Panc1 (cell line): ENCODE results near the gene DAD1. TPM values are rescaled to one million over a fixed set of nuclear protein-coding genes. Genes with fewer than 3 reads are reported as not detected.

Source experiments
- ATAC-seq: fragments of 200-7000 bp; cut with Tn5 transposase; 2 replicates; pipeline ENCODE4 v1.9.1; 2020; ENCODE audit warnings: mild to moderate bottlenecking, moderate library complexity
- BruUV-seq: library from RNA; stranded (reverse); fragments of 400-500 nt; replicated peaks from 2 replicates; lab custom pipeline; 2021; lab: Mats Ljungman, UMichigan
- CTCF ChIA-PET: fragments of 300-600 bp; sonication (Branson Sonifier 250); formaldehyde crosslinking; loops from one replicate; lab custom pipeline; 2022; ENCODE audit warnings: antibody characterized with exemption; lab: Charles Lee
- POLR2A ChIA-PET: fragments of 300-600 bp; sonication (Branson Sonifier 250); formaldehyde crosslinking; loops from one replicate; lab custom pipeline; 2022; ENCODE audit warnings: antibody characterized with exemption; lab: Charles Lee
- DNase-seq: peaks from one replicate; pipeline ENCODE4 v3.0.0-alpha.2; 2010; ENCODE audit warnings: low read depth, low spot score
- H3K27ac ChIP-seq: 2 replicates; pipeline ENCODE4 v1.5.1; 2011; ENCODE audit warnings: mild to moderate bottlenecking, low read length, inconsistent platforms
- H3K27me3 ChIP-seq: fragments of 200-500 bp; sonication (Bioruptor generic); 2 replicates; pipeline ENCODE4 v1.6.0; 2014; ENCODE audit warnings: low read length, inconsistent platforms; ENCODE audit not compliant: control insufficient read depth, insufficient read depth
- H3K36me3 ChIP-seq: fragments of 200-500 bp; sonication (Bioruptor generic); 2 replicates; pipeline ENCODE4 v1.5.1; 2014; ENCODE audit warnings: inconsistent platforms, mild to moderate bottlenecking, low read length, moderate library complexity; ENCODE audit not compliant: control insufficient read depth, insufficient read depth
- H3K4me1 ChIP-seq: 2 replicates; pipeline ENCODE4 v1.5.1; 2011; ENCODE audit warnings: inconsistent platforms, mild to moderate bottlenecking, low read length, moderate library complexity; ENCODE audit not compliant: control insufficient read depth, insufficient read depth
- H3K4me3 ChIP-seq, 2 experiments: 2 replicates each; pipeline ENCODE4 v1.5.1; 2011 to 2012; ENCODE audit warnings: low read depth in 2 of 2, low read length in 2 of 2, mild to moderate bottlenecking in 2 of 2, inconsistent platforms in 1 of 2, moderate library complexity in 1 of 2
- H3K9me3 ChIP-seq: fragments of 200-500 bp; sonication (Bioruptor generic); 2 replicates; pipeline ENCODE4 v1.5.1; 2014; ENCODE audit warnings: low read depth, mild to moderate bottlenecking, inconsistent platforms, low read length, moderate library complexity; ENCODE audit not compliant: control insufficient read depth, insufficient read depth
- POLR2AphosphoS5 ChIP-seq: IDR thresholded peaks from 2 replicates; pipeline ENCODE4 v1.6.1; 2012; ENCODE audit warnings: mild to moderate bottlenecking, low read depth, low read length, moderate library complexity
- SIN3A ChIP-seq: IDR thresholded peaks from 2 replicates; pipeline ENCODE4 v1.6.1; 2012; ENCODE audit warnings: low read depth, mild to moderate bottlenecking, low read length, moderate library complexity, borderline replicate concordance; ENCODE audit not compliant: insufficient read depth
- TCF7L2 ChIP-seq: IDR thresholded peaks from 2 replicates; pipeline ENCODE4 v1.6.1; 2011; ENCODE audit warnings: mild to moderate bottlenecking, low read depth, low read length, inconsistent platforms
- in situ Hi-C: cut with HindIII; loops from 2 replicates; pipeline ENCODE4 v1.10.0; 2016; ENCODE audit warnings: low sequenced_read_pairs, low pct_unique_long_range_greater_than_20kb
- intact Hi-C: fragments of 100-400 bp; cut with micrococcal nuclease; formaldehyde crosslinking; loops from one replicate; pipeline ENCODE4 v1.10.0; 2022; ENCODE audit not compliant: unreplicated experiment
- total RNA-seq: library from RNA; stranded (reverse); gene quantifications from one replicate; pipeline ENCODE4 v1.2.1, GENCODE V29; 2021; ENCODE audit not compliant: unreplicated experiment
- TF ChIP-seq, protein P1 (sequence below), 2 experiments: IDR thresholded peaks; 2 replicates each; pipeline ENCODE4 v1.6.1; 2011 to 2012; ENCODE audit warnings: low read depth in 2 of 2, control low read depth in 1 of 2, low read length in 1 of 2, mild to moderate bottlenecking in 1 of 2, moderate library complexity in 1 of 2; ENCODE audit not compliant: insufficient read depth in 1 of 2
- TF ChIP-seq, protein P2 (sequence below): fragments of 450-650 bp; IDR thresholded peaks from 2 replicates; pipeline ENCODE4 v1.5.1; 2017; ENCODE audit warnings: mild to moderate bottlenecking

Gene DAD1
- total RNA-seq, 1 experiment from 2014 or later: 163 TPM

DNA sequence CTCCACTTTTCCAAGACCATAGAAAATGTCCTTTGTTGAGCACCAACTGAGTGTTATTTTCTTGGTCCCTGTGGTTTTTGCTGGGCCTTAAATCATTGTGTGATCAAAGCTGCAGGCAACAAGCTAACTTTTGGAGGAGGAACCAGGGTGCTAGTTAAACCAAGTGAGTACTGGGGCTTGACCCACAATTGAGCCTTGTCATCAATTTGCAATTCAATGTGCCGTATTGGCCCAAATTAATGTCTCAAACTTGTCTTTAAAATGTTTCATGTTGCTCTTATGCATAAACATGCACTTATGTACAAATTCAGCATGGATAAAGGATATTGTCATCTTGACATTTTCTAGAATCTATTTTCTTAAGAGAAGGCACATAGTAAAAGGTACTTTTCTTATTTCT is 62.3 kb downstream of the DAD1 start:
- no peaks in the 10 kb centered on the region for H3K4me1 ChIP-seq
- ChIA-PET POLR2A (no interaction called here), CTCF (no interaction called here)
- no peak overlapping the region for H3K4me3 ChIP-seq
- intact Hi-C loops (no loop called here), in situ Hi-C loops (no loop called here)
- no peaks in the 10 kb centered on the region for H3K36me3 ChIP-seq
- no peak for DNase-seq
- BruUV-seq: no TSS peak
- no peaks in the 10 kb centered on the region for H3K9me3 ChIP-seq
- peaks cover 2% of the 10 kb centered on the region; the same call in 1 of the 2 replicates for H3K27me3 ChIP-seq
- H3K27ac ChIP-seq: no peak overlapping the region
- TF ChIP-seq, protein P1, sequence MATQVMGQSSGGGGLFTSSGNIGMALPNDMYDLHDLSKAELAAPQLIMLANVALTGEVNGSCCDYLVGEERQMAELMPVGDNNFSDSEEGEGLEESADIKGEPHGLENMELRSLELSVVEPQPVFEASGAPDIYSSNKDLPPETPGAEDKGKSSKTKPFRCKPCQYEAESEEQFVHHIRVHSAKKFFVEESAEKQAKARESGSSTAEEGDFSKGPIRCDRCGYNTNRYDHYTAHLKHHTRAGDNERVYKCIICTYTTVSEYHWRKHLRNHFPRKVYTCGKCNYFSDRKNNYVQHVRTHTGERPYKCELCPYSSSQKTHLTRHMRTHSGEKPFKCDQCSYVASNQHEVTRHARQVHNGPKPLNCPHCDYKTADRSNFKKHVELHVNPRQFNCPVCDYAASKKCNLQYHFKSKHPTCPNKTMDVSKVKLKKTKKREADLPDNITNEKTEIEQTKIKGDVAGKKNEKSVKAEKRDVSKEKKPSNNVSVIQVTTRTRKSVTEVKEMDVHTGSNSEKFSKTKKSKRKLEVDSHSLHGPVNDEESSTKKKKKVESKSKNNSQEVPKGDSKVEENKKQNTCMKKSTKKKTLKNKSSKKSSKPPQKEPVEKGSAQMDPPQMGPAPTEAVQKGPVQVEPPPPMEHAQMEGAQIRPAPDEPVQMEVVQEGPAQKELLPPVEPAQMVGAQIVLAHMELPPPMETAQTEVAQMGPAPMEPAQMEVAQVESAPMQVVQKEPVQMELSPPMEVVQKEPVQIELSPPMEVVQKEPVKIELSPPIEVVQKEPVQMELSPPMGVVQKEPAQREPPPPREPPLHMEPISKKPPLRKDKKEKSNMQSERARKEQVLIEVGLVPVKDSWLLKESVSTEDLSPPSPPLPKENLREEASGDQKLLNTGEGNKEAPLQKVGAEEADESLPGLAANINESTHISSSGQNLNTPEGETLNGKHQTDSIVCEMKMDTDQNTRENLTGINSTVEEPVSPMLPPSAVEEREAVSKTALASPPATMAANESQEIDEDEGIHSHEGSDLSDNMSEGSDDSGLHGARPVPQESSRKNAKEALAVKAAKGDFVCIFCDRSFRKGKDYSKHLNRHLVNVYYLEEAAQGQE (IDR thresholded peaks at IDR 0.05; ENCODE audit: insufficient read depth in 1 of 2, low read depth in 2 of 2, low read length in 1 of 2): no peak
- no peak for TF ChIP-seq SIN3A
- no peak for TF ChIP-seq POLR2AphosphoS5
- no peak for TF ChIP-seq TCF7L2
- TF ChIP-seq, protein P2, sequence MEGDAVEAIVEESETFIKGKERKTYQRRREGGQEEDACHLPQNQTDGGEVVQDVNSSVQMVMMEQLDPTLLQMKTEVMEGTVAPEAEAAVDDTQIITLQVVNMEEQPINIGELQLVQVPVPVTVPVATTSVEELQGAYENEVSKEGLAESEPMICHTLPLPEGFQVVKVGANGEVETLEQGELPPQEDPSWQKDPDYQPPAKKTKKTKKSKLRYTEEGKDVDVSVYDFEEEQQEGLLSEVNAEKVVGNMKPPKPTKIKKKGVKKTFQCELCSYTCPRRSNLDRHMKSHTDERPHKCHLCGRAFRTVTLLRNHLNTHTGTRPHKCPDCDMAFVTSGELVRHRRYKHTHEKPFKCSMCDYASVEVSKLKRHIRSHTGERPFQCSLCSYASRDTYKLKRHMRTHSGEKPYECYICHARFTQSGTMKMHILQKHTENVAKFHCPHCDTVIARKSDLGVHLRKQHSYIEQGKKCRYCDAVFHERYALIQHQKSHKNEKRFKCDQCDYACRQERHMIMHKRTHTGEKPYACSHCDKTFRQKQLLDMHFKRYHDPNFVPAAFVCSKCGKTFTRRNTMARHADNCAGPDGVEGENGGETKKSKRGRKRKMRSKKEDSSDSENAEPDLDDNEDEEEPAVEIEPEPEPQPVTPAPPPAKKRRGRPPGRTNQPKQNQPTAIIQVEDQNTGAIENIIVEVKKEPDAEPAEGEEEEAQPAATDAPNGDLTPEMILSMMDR: no peak
- ATAC-seq: no peak

DNA sequence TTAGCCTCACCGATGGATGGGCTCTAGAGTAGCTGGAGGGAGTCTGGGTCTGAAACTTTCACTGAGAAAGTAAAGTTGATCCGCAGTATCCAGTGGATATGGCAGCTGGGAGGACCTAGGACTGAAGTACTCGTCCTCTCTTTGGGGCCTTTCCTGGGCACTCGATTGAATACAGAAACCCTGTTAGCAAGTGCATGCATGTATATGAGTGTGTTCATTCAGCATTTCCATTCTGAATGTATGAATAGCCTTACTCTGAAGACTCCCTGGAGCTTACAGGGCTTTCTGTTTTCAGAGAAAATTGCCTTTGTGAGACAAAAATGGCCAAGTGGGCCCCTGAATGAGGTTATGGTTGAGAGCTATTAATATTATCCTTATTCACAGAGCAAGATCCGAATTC is 62.8 kb downstream of the DAD1 start:
- CTCF ChIA-PET: no interaction called here
- no TSS peak for BruUV-seq
- no peak overlapping the region for H3K4me3 ChIP-seq
- no peak for ATAC-seq
- in situ Hi-C loops: no loop called here
- H3K9me3 ChIP-seq: no peaks in the 10 kb centered on the region
- POLR2A ChIA-PET: no interaction called here
- peaks cover 2% of the 10 kb centered on the region; the same call in 1 of the 2 replicates for H3K27me3 ChIP-seq
- no peak for TF ChIP-seq TCF7L2
- TF ChIP-seq, protein P2: no peak
- TF ChIP-seq, protein P1 (IDR thresholded peaks at IDR 0.05; ENCODE audit: insufficient read depth in 1 of 2, low read depth in 2 of 2, low read length in 1 of 2): no peak
- TF ChIP-seq POLR2AphosphoS5: no peak
- TF ChIP-seq SIN3A: no peak
- H3K36me3 ChIP-seq: no peaks in the 10 kb centered on the region
- intact Hi-C loops: no loop called here
- no peak overlapping the region for H3K27ac ChIP-seq
- DNase-seq: no peak
- no peaks in the 10 kb centered on the region for H3K4me1 ChIP-seq
